ENCODE results near the gene COQ4.
"Not testable (repeated sequence)": the region's sequence is repeated elsewhere in the genome, so short reads cannot be mapped to it uniquely, and the experiment has no call there.

DNA sequence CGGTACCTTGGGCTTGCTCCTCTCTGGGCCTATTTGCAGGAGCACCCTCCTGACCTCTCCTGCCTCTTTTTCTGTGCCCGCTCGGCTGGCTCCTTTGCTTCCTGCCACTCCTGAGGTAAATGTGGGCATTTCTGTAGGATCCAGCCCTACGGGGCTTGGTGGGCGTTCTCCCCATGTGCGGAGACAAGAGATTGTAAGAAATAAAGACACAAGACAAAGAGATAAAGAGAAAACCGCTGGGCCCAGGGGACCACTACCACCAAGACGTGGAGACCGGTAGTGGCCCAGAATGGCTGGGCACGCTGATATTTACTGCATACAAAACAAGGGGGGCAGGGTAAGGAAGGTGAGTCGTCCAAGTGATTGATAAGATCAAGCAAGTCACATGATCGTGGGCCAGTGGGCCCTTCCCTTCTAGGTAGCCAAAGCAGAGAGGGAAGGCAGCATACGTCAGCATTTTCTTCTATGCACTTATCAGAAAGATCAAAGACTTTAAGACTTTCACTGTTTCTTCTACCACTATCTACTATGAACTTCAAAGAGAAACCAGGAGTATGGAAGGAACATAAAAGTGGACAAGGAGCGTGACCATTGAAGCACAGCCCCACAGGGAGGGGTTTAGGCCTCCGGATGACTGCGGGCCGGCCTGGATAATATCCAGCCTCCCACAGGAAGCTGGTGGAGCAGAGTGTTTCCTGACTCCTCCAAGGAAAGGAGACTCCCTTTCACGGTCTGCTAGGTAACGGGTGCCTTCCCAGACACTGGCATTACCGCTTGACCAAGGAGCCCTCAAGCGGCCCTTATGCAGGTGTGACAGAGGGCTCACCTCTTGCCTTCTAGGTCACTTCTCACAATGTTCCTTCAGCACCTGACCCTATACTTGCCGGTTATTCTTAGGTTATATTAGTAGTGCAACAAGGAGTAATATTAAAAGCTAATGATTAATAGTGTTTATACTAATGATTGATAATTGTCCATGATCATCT lies 43.3 kb upstream of the COQ4 start:
- TF ChIP-seq, protein P1, sequence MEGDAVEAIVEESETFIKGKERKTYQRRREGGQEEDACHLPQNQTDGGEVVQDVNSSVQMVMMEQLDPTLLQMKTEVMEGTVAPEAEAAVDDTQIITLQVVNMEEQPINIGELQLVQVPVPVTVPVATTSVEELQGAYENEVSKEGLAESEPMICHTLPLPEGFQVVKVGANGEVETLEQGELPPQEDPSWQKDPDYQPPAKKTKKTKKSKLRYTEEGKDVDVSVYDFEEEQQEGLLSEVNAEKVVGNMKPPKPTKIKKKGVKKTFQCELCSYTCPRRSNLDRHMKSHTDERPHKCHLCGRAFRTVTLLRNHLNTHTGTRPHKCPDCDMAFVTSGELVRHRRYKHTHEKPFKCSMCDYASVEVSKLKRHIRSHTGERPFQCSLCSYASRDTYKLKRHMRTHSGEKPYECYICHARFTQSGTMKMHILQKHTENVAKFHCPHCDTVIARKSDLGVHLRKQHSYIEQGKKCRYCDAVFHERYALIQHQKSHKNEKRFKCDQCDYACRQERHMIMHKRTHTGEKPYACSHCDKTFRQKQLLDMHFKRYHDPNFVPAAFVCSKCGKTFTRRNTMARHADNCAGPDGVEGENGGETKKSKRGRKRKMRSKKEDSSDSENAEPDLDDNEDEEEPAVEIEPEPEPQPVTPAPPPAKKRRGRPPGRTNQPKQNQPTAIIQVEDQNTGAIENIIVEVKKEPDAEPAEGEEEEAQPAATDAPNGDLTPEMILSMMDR (conservative IDR thresholded peaks at IDR 0.05; ENCODE audit: low read length): not testable (repeated sequence)
- not testable (repeated sequence) for TF ChIP-seq EZH2phosphoT487 (IDR thresholded peaks at IDR 0.05; ENCODE audit: borderline replicate concordance)

Data from Loucy (cell line).